Ramos (cell line): ENCODE data around the gene TMEM247.
"Not testable (repeated sequence)": the region's sequence is repeated elsewhere in the genome, so short reads cannot be mapped to it uniquely, and the experiment has no call there.

Experiments
- in situ Hi-C: fragments of 300-500 bp; cut with MboI; formaldehyde crosslinking; loops from one replicate; pipeline ENCODE4 v1.14.3; 2022; ENCODE audit warnings: low sequenced_read_pairs; ENCODE audit not compliant: unreplicated experiment

Gene TMEM247

GRCh38 chr2:46456789-46457188, 22.6 kb upstream of the TMEM247 start:
- in situ Hi-C loops: no loop called here

- in situ Hi-C loops: no loop called here
Observed at GRCh38 chr2:46458763-46459500, 20.4 kb upstream of the TMEM247 start.

- in situ Hi-C loops: no loop called here
Observed at GRCh38 chr2:46459694-46460093, 19.7 kb upstream of the TMEM247 start.

- in situ Hi-C loops: no loop called here
Observed at GRCh38 chr2:46460241-46460921, 19.0 kb upstream of the TMEM247 start.

GRCh38 chr2:46461011-46461674, 18.2 kb upstream of the TMEM247 start:
- in situ Hi-C loops: no loop called here

- in situ Hi-C loops: no loop called here
Observed at GRCh38 chr2:46461709-46462171, 17.6 kb upstream of the TMEM247 start.

GRCh38 chr2:46462936-46463335, 16.4 kb upstream of the TMEM247 start:
- in situ Hi-C loops: no loop called here

GRCh38 chr2:46469116-46469515, 10.2 kb upstream of the TMEM247 start:
- in situ Hi-C loops: no loop called here

GRCh38 chr2:46469700-46470099, 9.7 kb upstream of the TMEM247 start:
- in situ Hi-C loops: no loop called here

GRCh38 chr2:46470114-46470628, 9.2 kb upstream of the TMEM247 start:
- in situ Hi-C loops: no loop called here

GRCh38 chr2:46471019-46471583, 8.3 kb upstream of the TMEM247 start:
- in situ Hi-C loops: no loop called here

GRCh38 chr2:46471697-46472096, 7.7 kb upstream of the TMEM247 start:
- in situ Hi-C loops: no loop called here

- in situ Hi-C loops: not testable (repeated sequence)
Observed at GRCh38 chr2:46472165-46472564, 7.2 kb upstream of the TMEM247 start.

- in situ Hi-C loops: not testable (repeated sequence)
Observed at GRCh38 chr2:46477462-46477861, 1.9 kb upstream of the TMEM247 start.

GRCh38 chr2:46477925-46478324, 1.4 kb upstream of the TMEM247 start:
- in situ Hi-C loops: no loop called here

GRCh38 chr2:46480562-46480961, 1.2 kb downstream of the TMEM247 start:
- in situ Hi-C loops: no loop called here

- in situ Hi-C loops: no loop called here
Observed at GRCh38 chr2:46481198-46482193, 2.1 kb downstream of the TMEM247 start.

- in situ Hi-C loops: no loop called here
Observed at GRCh38 chr2:46482490-46482889, 3.1 kb downstream of the TMEM247 start.

GRCh38 chr2:46485002-46485401, 5.6 kb downstream of the TMEM247 start:
- in situ Hi-C loops: no loop called here
